ENCODE measurements around the gene SRCAP. TPM values are rescaled to one million over a fixed set of nuclear protein-coding genes. Genes with fewer than 3 reads are reported as not detected.
"Not testable (repeated sequence)": the region's sequence is repeated elsewhere in the genome, so short reads cannot be mapped to it uniquely, and the experiment has no call there.

Gene SRCAP
- polyA plus RNA-seq, 1 experiment = 4.4 TPM

DNA sequence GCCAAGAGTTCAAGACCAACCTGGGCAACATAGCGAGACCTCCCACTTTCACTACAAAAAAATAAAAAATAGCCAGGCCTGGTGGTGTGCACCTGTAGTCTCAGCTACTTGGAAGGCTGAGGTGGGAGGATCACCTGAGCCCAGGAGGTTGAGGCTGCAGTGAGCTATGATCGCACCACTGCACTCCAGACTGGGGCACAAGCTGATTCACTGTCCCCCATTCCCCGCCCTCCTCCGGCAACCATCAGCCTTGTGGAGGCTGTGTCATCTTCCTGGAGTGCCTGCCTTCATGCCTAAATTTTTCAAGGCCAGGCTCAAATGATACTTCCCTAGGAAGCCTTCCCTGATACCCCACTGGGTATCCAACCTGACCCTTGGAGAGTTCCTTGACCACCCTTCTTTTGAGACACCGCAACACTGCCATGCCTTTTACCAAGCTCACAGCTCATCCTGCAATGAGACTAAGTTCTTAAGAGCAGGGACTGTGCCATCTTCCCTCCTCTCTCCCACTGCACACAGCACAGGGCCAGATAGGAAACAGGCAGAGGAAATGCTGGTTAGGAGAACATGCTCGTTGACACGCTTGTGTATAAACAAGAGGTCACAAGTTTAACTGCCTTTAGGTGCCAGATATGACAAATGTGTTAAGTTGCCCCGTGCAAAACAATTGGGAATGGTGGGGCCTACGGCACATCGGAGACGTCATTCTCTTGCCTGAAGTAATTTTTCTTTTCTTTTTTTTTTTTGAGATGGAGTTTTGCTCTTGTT, 3.9 kb upstream of the SRCAP start:
- Histone ChIP-seq H3K36me3 (ENCODE audit: control insufficient read depth, insufficient read depth, low read length) (no peaks in the 10 kb centered on the region), H3K27me3 (ENCODE audit: control insufficient read depth, insufficient read depth, low read length) (no peaks in the 10 kb centered on the region; the same call in 1 of the 2 replicates), H3K4me3 (ENCODE audit: low read depth, low read length) (no peak overlapping the region)
- no peak for DNase-seq (ENCODE audit: low read depth)
- TF ChIP-seq, protein P1, sequence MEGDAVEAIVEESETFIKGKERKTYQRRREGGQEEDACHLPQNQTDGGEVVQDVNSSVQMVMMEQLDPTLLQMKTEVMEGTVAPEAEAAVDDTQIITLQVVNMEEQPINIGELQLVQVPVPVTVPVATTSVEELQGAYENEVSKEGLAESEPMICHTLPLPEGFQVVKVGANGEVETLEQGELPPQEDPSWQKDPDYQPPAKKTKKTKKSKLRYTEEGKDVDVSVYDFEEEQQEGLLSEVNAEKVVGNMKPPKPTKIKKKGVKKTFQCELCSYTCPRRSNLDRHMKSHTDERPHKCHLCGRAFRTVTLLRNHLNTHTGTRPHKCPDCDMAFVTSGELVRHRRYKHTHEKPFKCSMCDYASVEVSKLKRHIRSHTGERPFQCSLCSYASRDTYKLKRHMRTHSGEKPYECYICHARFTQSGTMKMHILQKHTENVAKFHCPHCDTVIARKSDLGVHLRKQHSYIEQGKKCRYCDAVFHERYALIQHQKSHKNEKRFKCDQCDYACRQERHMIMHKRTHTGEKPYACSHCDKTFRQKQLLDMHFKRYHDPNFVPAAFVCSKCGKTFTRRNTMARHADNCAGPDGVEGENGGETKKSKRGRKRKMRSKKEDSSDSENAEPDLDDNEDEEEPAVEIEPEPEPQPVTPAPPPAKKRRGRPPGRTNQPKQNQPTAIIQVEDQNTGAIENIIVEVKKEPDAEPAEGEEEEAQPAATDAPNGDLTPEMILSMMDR (IDR thresholded peaks at IDR 0.05; ENCODE audit: insufficient read depth, low read depth, low read length) = no peak
- CTCF ChIA-PET = interaction anchor here (1.4 to 6.2 kb wide), 8 partner anchors 11 to 246 kb away, joined by 5 to 43 read pairs (median 10); partner anchors contain the start of gene FBRS
- POLR2A ChIA-PET = no interaction called here

DNA sequence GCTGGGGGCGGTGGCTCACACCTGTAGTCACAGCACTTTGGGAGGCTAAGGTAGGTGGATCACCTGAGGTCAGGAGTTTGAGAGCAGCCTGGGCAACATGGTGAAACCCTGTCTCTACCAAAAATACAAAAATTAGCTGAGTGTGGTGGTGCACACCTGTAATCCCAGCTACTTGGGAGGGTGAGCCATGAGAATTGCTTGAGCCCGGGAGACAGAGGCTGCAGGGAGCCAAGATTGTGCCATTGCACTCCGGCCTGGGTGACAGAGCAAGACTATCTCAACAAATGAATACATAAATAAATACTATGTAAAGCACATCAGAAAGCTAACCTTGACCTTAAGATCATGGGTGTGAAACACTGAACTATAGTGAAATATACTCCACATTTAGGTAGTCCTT, 2.3 kb upstream of the SRCAP start:
- ChIA-PET POLR2A (interaction anchor here (0.6 kb wide), 1 partner anchor 24 kb away, joined by 5 read pairs; no protein-coding TSS in a partner anchor), CTCF (interaction anchor here (1.1 to 6.2 kb wide), 2 partner anchors 36 to 148 kb away, joined by 4 to 43 read pairs; partner anchors contain the start of gene FBRS)
- not testable (repeated sequence) for H3K27me3 ChIP-seq (ENCODE audit: control insufficient read depth, insufficient read depth, low read length); DNase-seq (ENCODE audit: low read depth); H3K4me3 ChIP-seq (ENCODE audit: low read depth, low read length); H3K36me3 ChIP-seq (ENCODE audit: control insufficient read depth, insufficient read depth, low read length)

DNA sequence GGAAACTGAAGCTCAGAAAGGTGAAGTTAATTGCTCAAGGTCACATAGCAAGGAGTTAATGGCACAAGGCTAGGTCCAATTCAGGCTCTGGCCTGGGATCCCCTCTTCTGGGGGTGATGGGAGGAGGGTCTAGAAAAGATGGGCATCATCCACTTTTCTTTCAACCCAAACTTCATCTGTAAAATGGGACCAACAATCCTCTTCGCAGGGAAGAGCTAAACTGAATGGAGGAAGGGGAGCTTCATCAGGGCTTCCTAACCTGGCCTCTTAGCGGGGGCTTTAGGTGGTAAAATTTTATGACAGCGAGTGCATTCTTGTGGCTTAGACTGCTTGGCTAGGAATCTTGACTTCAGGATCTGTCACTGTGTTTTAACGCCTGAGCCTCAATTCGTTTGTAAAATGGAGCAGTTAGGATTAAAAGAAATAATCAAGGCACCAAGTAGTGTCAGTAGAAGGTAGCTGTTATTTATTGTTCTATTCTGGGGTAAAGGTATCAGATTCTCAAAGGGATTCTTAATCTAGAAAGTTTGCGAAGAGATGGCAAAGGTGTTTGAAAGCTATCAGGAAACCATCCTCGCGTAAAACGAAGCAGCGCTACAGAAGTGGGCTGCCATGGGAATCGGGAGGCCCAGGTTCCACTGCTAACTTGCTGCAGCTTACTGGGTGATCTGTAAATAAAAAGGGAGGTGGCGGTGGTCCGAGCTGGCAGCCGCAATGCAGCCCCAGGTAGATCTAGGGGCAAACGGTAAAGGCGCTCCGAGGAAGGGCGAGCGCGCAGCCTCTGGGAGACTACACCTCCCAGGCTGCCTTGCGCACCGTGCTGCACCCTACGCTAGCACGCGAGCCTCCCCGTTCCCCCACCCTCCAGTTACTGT, 1.5 kb upstream of the SRCAP start:
- H3K4me3 ChIP-seq (ENCODE audit: low read depth, low read length) = peak overlapping the region; percentile 91
- TF ChIP-seq, protein P1 (IDR thresholded peaks at IDR 0.05; ENCODE audit: insufficient read depth, low read depth, low read length) = no peak
- DNase-seq (ENCODE audit: low read depth) = no peak
- POLR2A ChIA-PET = interaction anchor here (0.6 kb wide), 1 partner anchor 25 kb away, joined by 5 read pairs; no protein-coding TSS in a partner anchor
- no peaks in the 10 kb centered on the region for H3K27me3 ChIP-seq (ENCODE audit: control insufficient read depth, insufficient read depth, low read length)
- CTCF ChIA-PET = interaction anchor here (0.9 to 6.2 kb wide), 3 partner anchors 14 to 288 kb away, joined by 3 to 43 read pairs (median 3); partner anchors contain the start of gene FBRS
- peaks cover 10% of the 10 kb centered on the region for H3K36me3 ChIP-seq (ENCODE audit: control insufficient read depth, insufficient read depth, low read length)

DNA sequence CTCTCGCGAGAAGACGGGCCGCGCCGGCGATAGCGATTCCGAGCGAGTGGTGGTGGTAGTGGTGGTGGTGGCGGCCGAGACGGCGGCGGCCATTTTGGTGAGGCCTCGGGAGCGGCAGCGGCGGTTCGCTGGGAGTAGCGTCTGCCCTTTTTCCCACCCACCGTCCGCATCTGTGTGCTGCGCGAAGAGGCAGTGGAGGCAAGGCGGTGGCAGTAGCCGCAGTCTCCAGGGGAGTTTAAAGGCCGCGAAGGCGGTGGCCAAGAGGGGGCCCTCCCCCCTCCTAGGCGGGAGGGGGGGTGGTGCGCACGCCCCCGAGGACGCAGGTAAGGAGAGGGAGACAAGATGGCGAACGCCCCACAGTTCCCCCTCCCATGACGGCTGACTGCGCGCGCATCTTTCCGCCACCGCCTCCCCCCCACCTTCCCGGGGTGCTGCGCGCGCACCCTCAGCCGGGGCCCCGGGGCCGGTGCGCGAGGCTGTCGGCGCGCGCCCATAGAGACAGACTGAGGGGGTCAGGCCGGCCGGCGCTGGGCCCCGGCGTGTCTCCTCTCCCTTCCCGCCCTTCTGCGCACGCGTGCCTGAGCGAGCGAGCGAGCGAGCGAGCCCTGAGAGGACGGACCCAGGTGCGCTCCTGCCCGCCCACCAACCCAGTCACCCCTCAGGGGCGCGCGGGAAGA, 694 bp upstream of the SRCAP start:
- CTCF ChIA-PET = interaction anchor here (0.9 to 6.2 kb wide), 3 partner anchors 13 to 289 kb away, joined by 3 to 43 read pairs (median 3); partner anchors contain the start of gene FBRS
- peaks cover 13% of the 10 kb centered on the region for H3K36me3 ChIP-seq (ENCODE audit: control insufficient read depth, insufficient read depth, low read length)
- peak; percentile 69 for DNase-seq (ENCODE audit: low read depth)
- POLR2A ChIA-PET = no interaction called here
- H3K4me3 ChIP-seq (ENCODE audit: low read depth, low read length) = peak overlapping the region; percentile 91
- no peaks in the 10 kb centered on the region for H3K27me3 ChIP-seq (ENCODE audit: control insufficient read depth, insufficient read depth, low read length)
- TF ChIP-seq, protein P1 (IDR thresholded peaks at IDR 0.05; ENCODE audit: insufficient read depth, low read depth, low read length) = no peak

DNA sequence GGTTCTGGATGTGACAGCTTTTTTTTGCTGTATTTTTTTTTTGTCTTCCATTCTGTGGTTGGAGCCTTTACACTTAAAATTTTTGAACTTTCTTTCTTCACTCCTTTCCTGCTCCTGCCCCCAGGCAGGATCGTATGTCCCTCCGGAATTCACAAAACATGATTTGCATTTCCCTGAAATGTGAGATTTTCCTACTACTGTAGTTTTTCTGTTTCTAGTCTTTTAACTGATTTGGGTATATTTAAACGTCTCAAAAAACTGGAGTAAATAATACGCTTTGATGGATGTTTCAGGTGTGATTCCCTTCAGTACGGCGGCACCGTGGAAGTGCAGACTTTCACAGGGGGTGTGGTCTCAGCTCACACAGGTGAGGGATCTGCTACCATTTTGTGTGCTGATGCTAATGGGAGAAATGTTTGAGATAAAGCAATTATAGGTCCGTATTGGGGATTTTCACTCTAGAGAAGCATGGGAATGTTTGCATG, 686 bp downstream of the SRCAP start:
- ChIA-PET POLR2A (interaction anchor here (0.6 kb wide), 1 partner anchor 9 kb away, joined by 3 read pairs; no protein-coding TSS in a partner anchor), CTCF (interaction anchor here (0.7 kb wide), 1 partner anchor 47 kb away, joined by 3 read pairs; no protein-coding TSS in a partner anchor)
- H3K4me3 ChIP-seq (ENCODE audit: low read depth, low read length) = peak overlapping the region; percentile 91
- TF ChIP-seq, protein P1 (IDR thresholded peaks at IDR 0.05; ENCODE audit: insufficient read depth, low read depth, low read length) = no peak
- DNase-seq (ENCODE audit: low read depth) = no peak
- H3K27me3 ChIP-seq (ENCODE audit: control insufficient read depth, insufficient read depth, low read length) = no peaks in the 10 kb centered on the region
- peaks cover 21% of the 10 kb centered on the region for H3K36me3 ChIP-seq (ENCODE audit: control insufficient read depth, insufficient read depth, low read length)
